Measurements from ENCODE around the gene ARHGAP45.

DNA sequence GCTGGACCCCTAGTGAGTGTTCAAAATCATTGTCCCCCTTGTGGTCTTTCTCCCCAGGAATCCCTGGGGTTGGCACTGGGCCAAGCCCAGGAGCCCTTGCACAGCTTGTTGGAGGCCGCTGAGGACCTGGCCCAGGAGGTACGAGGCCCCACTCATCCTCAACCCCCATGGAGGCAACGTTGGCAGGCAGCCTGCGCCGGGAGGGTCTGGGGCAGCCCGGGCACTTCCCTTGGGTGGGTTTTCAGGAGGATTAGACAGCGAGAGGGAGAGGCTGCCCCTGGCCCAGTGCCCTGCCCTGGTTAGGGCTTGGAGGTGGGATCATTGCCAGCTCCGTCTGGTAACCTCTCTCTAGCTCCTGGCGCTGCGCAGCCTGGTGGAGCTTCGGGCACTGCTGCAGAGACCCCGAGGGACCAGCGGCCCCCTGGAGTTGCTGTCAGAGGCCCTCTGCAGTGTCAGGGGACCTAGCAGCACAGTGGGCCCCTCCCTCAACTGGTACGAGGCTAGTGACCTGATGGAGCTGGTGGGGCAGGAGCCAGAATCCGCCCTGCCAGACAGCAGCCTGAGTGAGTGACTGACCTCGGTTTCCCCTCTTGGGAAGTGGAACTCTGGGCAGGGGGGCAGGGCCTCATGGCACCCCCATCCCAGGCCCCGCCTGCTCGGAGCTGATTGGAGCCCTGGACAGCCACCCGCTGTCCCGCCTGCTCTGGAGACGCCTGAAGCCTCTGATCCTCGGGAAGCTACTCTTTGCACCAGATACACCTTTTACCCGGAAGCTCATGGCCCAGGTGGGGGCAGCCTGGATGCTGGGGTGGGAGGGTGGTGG is 24.1 kb upstream of the ARHGAP45 start:
- TF ChIP-seq, protein P1, sequence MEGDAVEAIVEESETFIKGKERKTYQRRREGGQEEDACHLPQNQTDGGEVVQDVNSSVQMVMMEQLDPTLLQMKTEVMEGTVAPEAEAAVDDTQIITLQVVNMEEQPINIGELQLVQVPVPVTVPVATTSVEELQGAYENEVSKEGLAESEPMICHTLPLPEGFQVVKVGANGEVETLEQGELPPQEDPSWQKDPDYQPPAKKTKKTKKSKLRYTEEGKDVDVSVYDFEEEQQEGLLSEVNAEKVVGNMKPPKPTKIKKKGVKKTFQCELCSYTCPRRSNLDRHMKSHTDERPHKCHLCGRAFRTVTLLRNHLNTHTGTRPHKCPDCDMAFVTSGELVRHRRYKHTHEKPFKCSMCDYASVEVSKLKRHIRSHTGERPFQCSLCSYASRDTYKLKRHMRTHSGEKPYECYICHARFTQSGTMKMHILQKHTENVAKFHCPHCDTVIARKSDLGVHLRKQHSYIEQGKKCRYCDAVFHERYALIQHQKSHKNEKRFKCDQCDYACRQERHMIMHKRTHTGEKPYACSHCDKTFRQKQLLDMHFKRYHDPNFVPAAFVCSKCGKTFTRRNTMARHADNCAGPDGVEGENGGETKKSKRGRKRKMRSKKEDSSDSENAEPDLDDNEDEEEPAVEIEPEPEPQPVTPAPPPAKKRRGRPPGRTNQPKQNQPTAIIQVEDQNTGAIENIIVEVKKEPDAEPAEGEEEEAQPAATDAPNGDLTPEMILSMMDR (IDR thresholded peaks at IDR 0.05; ENCODE audit: low read length), result no peak
- no peak for TF ChIP-seq EZH2 (IDR thresholded peaks at IDR 0.05; ENCODE audit: borderline replicate concordance, low read length)

All from OCI-LY1 (cell line).